Cardiac fibroblast (primary cell): ENCODE data around the gene CTSZ.
"Not testable (repeated sequence)": the region's sequence is repeated elsewhere in the genome, so short reads cannot be mapped to it uniquely, and the experiment has no call there.

ENCODE experiments used
- DNase-seq, 2 donors: peaks; one replicate each; pipeline versions ENCODE4 v3.0.0 to v3.0.0-alpha.2; 2010; ENCODE audit warnings: low read depth in 2 of 2
- H3K4me3 ChIP-seq, 2 donors: replicated peaks in 1 of 2; 1 replicate in 1 of 2; 2 replicates in 1 of 2; pipeline ENCODE4 v1.5.1; 2011; ENCODE audit warnings: low read depth in 2 of 2, low read length in 2 of 2, mild to moderate bottlenecking in 2 of 2, moderate library complexity in 1 of 2
- TF ChIP-seq, protein P1 (sequence below): IDR thresholded peaks from one replicate; pipeline ENCODE4 v1.5.1; 2011; ENCODE audit warnings: low read depth, mild to moderate bottlenecking, low read length, inconsistent platforms

The CTSZ gene

DNA sequence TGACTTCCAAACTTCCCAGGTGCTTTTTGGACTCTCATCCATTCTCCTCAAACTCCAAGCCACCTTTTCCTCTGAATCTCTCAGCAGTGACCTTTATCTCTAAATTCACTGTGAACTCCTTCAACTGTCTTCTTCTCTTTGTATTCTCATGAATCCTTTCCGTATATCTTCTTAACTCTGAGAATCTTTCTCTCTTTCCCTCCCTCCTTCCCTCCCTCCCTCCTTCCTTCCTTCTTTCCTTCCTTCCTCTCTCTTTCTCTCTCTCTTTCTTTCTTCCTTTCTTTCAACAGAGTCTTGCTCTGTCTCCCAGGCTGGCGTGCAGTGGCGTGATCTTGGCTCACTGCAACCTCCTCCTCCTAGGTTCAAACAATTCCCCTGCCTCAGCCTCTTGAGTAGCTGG lies 39.8 kb upstream of the CTSZ start:
- no peak overlapping the region for H3K4me3 ChIP-seq
- TF ChIP-seq, protein P1, sequence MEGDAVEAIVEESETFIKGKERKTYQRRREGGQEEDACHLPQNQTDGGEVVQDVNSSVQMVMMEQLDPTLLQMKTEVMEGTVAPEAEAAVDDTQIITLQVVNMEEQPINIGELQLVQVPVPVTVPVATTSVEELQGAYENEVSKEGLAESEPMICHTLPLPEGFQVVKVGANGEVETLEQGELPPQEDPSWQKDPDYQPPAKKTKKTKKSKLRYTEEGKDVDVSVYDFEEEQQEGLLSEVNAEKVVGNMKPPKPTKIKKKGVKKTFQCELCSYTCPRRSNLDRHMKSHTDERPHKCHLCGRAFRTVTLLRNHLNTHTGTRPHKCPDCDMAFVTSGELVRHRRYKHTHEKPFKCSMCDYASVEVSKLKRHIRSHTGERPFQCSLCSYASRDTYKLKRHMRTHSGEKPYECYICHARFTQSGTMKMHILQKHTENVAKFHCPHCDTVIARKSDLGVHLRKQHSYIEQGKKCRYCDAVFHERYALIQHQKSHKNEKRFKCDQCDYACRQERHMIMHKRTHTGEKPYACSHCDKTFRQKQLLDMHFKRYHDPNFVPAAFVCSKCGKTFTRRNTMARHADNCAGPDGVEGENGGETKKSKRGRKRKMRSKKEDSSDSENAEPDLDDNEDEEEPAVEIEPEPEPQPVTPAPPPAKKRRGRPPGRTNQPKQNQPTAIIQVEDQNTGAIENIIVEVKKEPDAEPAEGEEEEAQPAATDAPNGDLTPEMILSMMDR = no peak
- no peak for DNase-seq

DNA sequence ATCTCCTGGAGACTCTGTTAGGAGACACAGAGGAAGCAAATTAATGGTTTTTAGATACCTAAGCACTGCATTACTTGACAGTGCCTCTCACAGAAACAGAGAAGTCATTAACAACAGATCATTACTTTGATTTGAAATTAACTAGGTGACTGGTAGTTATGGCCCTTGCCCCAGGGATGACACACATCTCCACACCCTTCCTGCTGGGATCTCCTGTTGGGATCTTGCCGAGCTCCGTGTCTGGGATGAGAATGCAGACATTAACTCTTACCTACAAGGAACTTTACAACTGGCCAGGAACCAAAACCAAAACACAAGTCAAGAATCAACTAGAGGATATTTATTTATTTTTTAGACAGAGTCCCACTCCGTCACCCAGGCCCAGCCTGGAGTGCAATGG lies 37.7 kb upstream of the CTSZ start:
- no peak for DNase-seq
- TF ChIP-seq, protein P1 = no peak
- H3K4me3 ChIP-seq = no peak overlapping the region

DNA sequence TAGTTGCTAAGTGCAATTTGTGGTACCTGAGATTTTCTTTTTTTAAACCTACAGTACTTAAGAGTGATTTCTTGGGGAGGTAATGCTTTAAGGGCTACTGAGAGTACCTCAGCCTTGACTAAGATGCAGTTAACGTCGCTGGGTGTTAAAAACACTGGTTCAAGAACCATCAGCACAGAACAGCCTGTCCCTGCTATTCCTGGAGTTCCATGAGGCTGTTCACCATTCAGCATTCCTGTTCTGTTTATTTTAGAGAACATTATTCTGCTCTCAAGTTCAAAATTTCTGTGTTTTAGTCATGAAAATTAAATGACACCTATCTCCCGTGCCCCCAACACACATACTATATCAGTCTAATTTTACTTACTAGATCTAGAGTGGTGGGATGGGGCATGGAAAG lies 37.2 kb upstream of the CTSZ start:
- DNase-seq = no peak
- TF ChIP-seq, protein P1 = no peak
- H3K4me3 ChIP-seq = no peak overlapping the region

DNA sequence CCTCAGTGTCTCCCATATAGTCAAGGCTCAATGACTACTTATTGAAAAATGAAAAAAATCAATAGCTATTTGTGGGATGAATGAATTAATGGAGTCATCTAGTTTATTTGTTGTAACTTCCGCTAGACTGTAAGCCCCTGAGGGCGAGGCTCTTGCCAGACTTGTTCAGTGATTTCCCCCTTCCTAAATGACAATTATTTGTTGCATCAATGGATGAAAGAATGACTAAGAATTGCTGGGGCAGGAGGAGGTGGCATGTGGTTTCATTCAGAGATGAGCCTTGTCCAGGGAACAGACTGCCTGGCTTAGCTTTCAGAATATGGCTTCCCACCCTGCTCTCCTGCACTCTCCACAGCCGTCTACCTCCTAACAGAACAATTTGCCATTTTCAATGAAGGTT lies 36.6 kb upstream of the CTSZ start:
- DNase-seq = no peak
- TF ChIP-seq, protein P1 = no peak
- H3K4me3 ChIP-seq = no peak overlapping the region

DNA sequence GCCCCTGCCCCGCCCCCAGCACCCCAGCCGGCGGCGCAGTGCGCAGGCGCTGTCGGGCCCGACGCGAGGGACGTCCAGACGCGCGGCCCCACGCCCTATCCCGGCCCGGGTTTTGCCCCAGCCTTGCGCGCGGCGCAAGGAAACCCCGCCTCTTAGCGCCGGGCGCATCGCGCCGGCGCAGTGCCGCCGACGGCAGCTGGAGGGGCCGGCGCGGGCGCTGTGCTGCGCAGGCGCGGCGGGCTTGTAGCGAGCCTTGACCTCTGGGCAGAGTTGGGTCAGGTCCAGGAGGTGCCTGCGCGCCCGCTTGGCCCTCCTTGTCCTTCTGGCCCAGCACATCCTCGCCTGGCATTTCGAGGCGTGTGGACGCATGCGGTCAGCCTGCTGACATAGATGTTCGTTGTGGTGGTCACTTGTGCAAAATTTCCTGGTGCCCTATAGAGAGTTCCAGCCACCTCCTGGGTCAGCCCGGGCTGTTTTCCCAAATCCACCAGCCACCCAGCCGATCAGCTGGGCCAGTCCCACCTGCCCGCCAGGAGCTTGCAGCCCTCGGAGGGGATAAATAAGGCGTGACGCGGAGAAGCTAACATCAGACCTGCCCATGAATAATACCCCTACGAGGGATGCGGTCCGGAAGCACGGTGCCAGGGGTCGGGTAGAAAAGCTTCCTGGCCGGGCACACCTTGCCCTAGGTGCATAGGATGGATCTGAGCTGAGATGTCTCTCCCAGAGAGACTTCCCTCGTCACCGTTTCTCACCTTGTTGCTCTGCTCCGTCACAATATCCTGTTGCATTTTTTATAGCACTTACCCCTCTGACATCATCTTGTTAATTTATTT lies 36.0 kb upstream of the CTSZ start:
- peak overlapping the region; percentile 83 to 85 for H3K4me3 ChIP-seq
- peak; percentile 92 to 95 for DNase-seq
- TF ChIP-seq, protein P1 = no peak

DNA sequence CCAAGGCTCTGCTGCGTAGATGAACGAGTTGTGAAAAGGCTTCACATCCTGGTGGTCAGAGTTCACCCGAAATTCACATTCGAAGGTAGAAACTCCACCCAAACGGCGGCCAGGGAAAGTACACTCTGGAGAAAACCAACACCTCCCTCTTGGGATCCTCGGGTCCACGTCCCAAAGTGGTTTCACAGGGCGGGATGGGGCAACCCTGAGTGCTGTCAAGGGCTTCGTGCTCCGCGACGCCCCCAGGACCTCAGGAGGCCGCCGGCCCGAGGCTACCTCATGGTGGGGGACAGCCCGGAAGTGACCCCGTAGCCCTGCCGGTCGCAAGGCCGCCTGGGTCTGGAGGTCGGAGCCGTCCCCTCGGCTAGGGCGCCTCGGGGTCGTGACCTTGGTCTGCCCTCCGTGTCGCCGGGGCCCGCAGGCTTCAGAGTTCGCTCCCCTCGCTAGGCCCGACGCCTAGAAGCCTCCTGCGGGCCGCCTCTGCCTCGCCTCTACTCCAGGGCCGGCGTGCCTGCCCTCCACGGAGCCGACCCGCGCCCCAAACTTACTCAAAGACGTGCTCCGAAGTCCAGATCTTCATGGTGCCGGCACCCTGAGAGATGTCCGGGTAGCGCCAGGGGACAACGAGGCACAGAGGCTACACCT lies 35.2 kb upstream of the CTSZ start, which contains the start of gene PRELID3B:
PRELID3B (minus strand) TSS at position 636 of the 645 bp plus-strand sequence; CDS start at position 580, 56 bp downstream.
- peak; percentile 22 to 50 for DNase-seq
- H3K4me3 ChIP-seq = peak within 1 kb of the TSS; percentile 83 to 85
- TF ChIP-seq, protein P1 = no peak

DNA sequence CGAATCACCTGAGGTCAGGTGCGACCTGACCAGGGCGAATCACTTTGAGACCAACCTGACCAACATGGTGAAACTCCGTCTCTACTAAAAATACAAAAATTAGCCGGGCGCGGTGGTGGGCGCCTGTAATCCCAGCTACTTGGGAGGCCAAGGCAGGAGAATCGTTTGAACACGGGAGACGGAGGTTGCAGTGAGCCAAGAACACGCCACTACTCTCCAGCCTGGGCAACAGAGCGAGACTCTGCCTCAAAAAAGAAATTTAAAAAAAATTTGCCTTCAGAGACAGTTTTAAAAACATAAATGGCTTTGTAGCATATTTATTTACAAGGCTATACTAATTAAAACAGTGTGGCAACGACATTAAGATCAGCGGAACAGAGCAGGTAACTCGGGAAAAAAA lies 34.4 kb upstream of the CTSZ start:
- not testable (repeated sequence) for DNase-seq
- peak overlapping the region; percentile 83 to 85 for H3K4me3 ChIP-seq
